GM21447 (cell line): ENCODE data around the gene TGFBR3L.

ENCODE experiments used
- ATAC-seq: cut with Tn5 transposase; IDR thresholded peaks from one replicate; pipeline ENCODE4 v1.9.1; 2021; ENCODE audit not compliant: unreplicated experiment

TGFBR3L gene

GRCh38 chr19:7903244-7904073, 11.2 kb upstream of the TGFBR3L start, which contains the start of gene MAP2K7:
MAP2K7 (plus strand) TSS chr19:7903877; CDS start chr19:7903945, 68 bp downstream.
- ATAC-seq: peak; percentile 74

GRCh38 chr19:7904074-7905020, 10.3 kb upstream of the TGFBR3L start:
- ATAC-seq: peak; percentile 33

DNA sequence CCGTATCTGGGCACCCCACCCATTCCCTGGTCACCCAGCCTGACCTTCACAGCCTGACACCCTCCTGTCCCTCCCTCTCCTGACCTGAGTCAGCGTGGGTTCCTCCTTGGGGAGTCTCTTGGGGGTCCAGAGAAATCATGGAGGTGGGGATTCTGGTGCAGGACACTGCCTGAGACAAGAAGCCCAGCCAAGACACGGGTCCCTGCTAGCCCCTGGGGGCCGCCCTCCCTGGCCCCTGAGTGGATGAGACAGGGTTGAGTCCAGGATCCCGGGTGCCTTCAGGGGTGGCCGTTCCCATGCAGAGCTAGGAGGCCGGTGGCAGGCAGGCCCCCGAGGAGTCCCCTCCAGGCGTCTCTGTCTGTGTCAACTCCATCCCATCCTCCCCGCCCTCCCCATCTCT, 9.4 kb upstream of the TGFBR3L start:
- ATAC-seq: no peak

- no peak for ATAC-seq
Measured at GRCh38 chr19:7905859-7906258, 8.8 kb upstream of the TGFBR3L start.

DNA sequence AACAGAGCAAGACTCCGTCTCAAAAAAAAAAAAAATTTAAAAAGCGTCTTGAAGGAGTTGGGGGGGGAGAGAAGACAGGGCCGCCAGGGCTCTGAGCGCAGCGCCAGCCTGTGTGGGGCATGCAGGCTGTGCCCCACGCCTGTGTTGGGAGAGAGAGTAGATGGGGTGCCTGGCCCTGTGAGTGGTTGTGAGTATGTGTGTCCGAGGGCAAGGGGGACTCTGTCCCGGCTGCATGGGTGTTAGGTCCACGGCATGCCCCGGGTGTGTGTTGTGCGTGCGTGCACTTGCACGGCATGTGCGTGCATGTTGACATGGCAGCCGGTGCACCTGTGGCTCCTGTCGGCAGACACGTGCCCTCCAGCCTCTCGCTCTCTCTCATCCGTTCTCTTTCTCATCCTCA, 7.5 kb upstream of the TGFBR3L start:
- ATAC-seq: no peak

GRCh38 chr19:7907544-7907943, 7.1 kb upstream of the TGFBR3L start:
- ATAC-seq: no peak

GRCh38 chr19:7908078-7908699, 6.4 kb upstream of the TGFBR3L start:
- ATAC-seq: no peak

GRCh38 chr19:7908742-7909461, 5.7 kb upstream of the TGFBR3L start:
- no peak for ATAC-seq

DNA sequence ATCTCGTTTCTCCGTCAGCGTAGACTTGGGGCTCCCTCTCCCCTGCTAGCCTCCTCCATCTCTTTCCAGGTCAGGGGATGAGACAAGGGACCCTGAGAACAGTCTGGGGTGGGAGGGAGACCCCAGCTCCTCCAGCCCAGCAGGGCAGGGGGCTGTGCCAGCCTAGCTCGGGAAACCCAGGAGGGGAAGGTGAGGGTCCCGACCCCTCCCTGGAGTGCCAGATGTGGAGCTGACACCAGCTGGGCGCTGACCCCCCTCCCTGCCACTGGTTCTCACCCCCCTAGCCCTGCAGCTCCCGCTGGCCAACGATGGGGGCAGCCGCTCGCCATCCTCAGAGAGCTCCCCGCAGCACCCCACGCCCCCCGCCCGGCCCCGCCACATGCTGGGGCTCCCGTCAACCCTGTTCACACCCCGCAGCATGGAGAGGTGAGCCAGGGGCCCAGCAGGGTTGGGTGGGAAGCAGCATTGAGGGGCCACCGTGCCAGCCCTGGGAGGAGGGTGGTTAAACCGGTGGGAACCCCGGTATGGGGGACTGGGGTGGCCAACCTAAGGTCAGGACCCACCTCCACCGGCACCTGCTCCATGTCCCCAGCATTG, 5.1 kb upstream of the TGFBR3L start:
- no peak for ATAC-seq

DNA sequence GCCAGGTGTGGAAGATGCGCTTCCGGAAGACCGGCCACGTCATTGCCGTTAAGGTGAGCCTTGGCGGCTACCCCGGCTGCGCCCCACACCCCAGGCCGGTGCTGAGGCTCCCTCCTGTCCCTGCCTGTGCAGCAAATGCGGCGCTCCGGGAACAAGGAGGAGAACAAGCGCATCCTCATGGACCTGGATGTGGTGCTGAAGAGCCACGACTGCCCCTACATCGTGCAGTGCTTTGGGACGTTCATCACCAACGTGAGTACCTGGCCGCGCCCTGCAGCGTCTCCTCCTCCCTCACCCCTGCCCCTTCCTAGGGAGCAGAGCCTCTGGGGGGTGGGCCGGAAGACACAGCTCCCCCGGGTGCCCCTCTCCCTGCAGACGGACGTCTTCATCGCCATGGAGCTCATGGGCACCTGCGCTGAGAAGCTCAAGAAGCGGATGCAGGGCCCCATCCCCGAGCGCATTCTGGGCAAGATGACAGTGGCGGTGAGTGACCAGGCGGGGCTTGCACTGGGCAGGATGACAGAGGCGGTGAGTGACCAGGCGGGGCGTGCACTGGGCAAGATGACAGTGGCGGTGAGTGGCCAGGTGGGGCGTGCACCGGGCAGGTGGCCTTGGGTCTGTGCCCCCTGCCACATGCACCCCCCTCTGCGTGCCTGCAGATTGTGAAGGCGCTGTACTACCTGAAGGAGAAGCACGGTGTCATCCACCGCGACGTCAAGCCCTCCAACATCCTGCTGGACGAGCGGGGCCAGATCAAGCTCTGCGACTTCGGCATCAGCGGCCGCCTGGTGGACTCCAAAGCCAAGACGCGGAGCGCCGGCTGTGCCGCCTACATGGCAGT, 4.1 kb upstream of the TGFBR3L start:
- ATAC-seq: no peak

- ATAC-seq: no peak
Measured at GRCh38 chr19:7911508-7912143, 3.0 kb upstream of the TGFBR3L start.

DNA sequence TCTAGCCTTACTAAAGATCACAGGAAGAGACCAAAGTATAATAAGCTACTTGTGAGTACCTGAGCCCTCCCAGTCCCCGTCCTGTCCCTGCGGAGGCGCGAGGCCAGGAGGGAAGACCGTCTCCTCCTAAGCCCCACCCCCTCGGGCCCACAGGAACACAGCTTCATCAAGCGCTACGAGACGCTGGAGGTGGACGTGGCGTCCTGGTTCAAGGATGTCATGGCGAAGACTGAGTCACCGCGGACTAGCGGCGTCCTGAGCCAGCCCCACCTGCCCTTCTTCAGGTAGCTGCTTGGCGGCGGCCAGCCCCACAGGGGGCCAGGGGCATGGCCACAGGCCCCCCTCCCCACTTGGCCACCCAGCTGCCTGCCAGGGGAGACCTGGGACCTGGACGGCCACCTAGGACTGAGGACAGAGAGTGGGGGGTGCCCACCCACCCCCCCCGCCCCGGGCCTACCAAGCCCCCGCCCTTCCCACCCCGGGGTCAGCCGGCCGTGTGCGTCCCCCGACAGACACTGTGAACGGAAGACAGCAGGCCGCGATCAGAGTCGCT, 2.4 kb upstream of the TGFBR3L start:
- no peak for ATAC-seq

- ATAC-seq: no peak
Measured at GRCh38 chr19:7912697-7913564, 1.7 kb upstream of the TGFBR3L start.

DNA sequence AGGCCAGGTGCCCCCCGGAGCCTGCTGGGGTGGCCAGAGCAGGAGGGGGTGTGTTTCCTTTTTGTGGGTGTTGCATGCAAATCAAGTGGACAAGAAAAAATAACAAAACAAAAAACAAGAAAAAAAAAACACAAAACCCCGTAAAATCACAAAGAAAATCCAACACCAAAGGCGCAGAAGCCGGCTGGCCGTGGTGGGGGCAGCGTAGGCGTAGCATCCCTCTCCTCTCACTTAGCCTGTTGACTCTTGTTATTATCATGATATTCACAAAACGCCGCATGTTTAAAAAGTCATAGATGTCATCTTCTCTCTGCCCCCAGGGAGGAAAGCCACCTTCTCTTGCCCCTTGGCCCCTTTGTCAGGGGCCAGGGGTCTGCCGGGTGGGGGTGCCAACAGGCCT, 978 bp upstream of the TGFBR3L start:
- ATAC-seq: no peak

DNA sequence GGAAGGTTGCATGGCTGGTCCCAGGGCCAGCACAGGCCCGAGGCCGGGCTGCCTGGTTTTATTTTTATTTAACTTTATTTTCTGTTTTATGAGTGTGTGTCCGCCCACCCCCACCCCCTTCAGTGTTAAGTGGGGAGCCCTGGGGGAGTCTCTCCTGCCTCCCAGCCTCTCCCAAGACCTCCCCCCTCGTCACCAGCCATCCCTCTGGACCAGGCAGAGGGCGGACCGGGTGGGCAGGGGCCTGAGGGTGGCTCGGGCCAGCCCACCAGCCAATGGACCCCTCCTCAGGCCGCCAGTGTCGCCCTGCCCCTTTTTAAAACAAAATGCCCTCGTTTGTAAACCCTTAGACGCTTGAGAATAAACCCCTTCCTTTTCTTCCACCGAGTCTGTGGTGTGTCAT, 531 bp upstream of the TGFBR3L start:
- ATAC-seq: no peak

- ATAC-seq: no peak
Measured at GRCh38 chr19:7915250-7916102, 846 bp downstream of the TGFBR3L start.
